Stomach (tissue), 9 donors: Measurements from ENCODE around the gene FGF22. TPM values are rescaled to one million over a fixed set of nuclear protein-coding genes. Genes with fewer than 3 reads are reported as not detected.

Experiments used
- DNase-seq, 2 donors: peaks; one replicate each; pipeline versions ENCODE4 v3.0.0 to v3.0.0-alpha.2; 2013 to 2019
- H3K27ac ChIP-seq, 5 donors: fragments of 200-600 bp in 4 of 5; sonication (generic) in 4 of 5; one replicate each; pipeline ENCODE4 v1.5.1; 2013 to 2019; ENCODE audit warnings: mild to moderate bottlenecking in 1 of 5, moderate library complexity in 1 of 5
- H3K27me3 ChIP-seq, 3 donors: fragments of 200-600 bp; sonication (generic); one replicate each; pipeline ENCODE4 v1.5.1; 2017 to 2019; ENCODE audit warnings: mixed run types in 1 of 3
- H3K36me3 ChIP-seq, 4 donors: fragments of 200-600 bp; sonication (generic); 1 replicate in 3 of 4; 2 replicates in 1 of 4; pipeline ENCODE4 v1.5.1; 2016 to 2019
- H3K4me1 ChIP-seq, 4 donors: fragments of 200-600 bp; sonication (generic); one replicate each; pipeline ENCODE4 v1.5.1; 2016 to 2019
- H3K4me3 ChIP-seq, 4 donors: fragments of 200-600 bp; sonication (generic) in 3 of 4; one replicate each; pipeline ENCODE4 v1.5.1; 2016 to 2019; ENCODE audit warnings: mild to moderate bottlenecking in 1 of 4
- H3K9me3 ChIP-seq, 4 donors: fragments of 200-600 bp; sonication (generic); one replicate each; pipeline ENCODE4 v1.5.1; 2016 to 2019
- EP300 ChIP-seq: sonication (generic); formaldehyde crosslinking; IDR thresholded peaks from one replicate; pipeline ENCODE4 v1.6.1; 2017; ENCODE audit warnings: antibody characterized with exemption
- POLR2A ChIP-seq, 4 donors: fragments of 450-650 bp; IDR thresholded peaks; one replicate each; pipeline ENCODE4 v1.6.1; 2016; ENCODE audit warnings: antibody characterized with exemption in 4 of 4, control low read depth in 2 of 4, mild to moderate bottlenecking in 1 of 4, moderate library complexity in 1 of 4
- POLR2AphosphoS5 ChIP-seq, 3 donors: sonication (generic); formaldehyde crosslinking; IDR thresholded peaks; one replicate each; pipeline ENCODE4 v1.6.1; 2016; ENCODE audit warnings: antibody characterized with exemption in 3 of 3
- WGBS, 5 donors: extraction: QIAGEN DNeasy Blood & Tissue Kit in 3 of 5; methylation state at CpG; one replicate each; pipeline versions ENCODE4 v1.1.5 to v1.1.7; 2013 to 2018; 5-methylcytosine and 5-hydroxymethylcytosine counted together
- intact Hi-C: fragments of 100-400 bp; cut with DNase I; formaldehyde crosslinking; loops from one replicate; pipeline ENCODE4 v1.15.1; 2023; ENCODE audit warnings: low total_unique reads
- polyA plus RNA-seq, 3 donors: library from polyadenylated mRNA; stranded (reverse); fragments of 200-250 nt; gene quantifications; one replicate each; pipeline ENCODE4 v1.2.3, GENCODE V29; 2013
- total RNA-seq, 5 donors: library from RNA; depleted of rRNA; stranded (reverse); fragments of >200 nt; gene quantifications; one replicate each; pipeline versions ENCODE4 v1.1.0 to v1.2.3, GENCODE V29; 2014 to 2016
- TF ChIP-seq, protein P1 (sequence below), 7 experiments: fragments of 450-650 bp in 4 of 7; fragments of 200-600 bp in 3 of 7; sonication (generic) in 3 of 7; IDR thresholded peaks; one replicate each; pipeline ENCODE4 v1.5.1; 2016 to 2019; ENCODE audit warnings: antibody characterized with exemption in 7 of 7, control low read depth in 2 of 7, mild to moderate bottlenecking in 1 of 7
- donor health status: healthy with polysubstance abuse.
- donor health status: Bipolar disorder and iron deficiency.
- donor health status: healthy.

FGF22 gene
- total and polyA plus RNA-seq, 8 donors = 0.37 to 0.76 (median 0.46) TPM; not detected in 4

- Histone ChIP-seq H3K4me1 (peaks cover 5 to 36% (median 19%) of the 10 kb centered on the region in 4 donors), H3K36me3 (peaks cover 60 to 97% (median 89%) of the 10 kb centered on the region in 4 donors)
Observed at GRCh38 chr19:652467-653389, 13.0 kb downstream of the FGF22 start.

GRCh38 chr19:653425-653824 lies 13.7 kb downstream of the FGF22 start:
- WGBS, 5 donors = 85 to 88% (median 86%) methylated on average over 15 to 17 of the region's 17 CpGs
- DNase-seq = no peak

More at GRCh38 chr19:652467-653389, 13.0 kb downstream of the FGF22 start:
- intact Hi-C loops = no loop called here
- WGBS, 5 donors = 91 to 98% (median 94%) methylated on average over 24 to 54 of the region's 54 CpGs
- DNase-seq = no peak
- no peaks in the 10 kb centered on the region for H3K27me3 ChIP-seq
- no peaks in the 10 kb centered on the region for H3K9me3 ChIP-seq
- H3K4me3 ChIP-seq = no peak overlapping the region
- H3K27ac ChIP-seq = no peak overlapping the region
- TF ChIP-seq POLR2AphosphoS5 (IDR thresholded peaks at IDR 0.05) = no peak
- no peak for TF ChIP-seq EP300
- TF ChIP-seq, protein P1, sequence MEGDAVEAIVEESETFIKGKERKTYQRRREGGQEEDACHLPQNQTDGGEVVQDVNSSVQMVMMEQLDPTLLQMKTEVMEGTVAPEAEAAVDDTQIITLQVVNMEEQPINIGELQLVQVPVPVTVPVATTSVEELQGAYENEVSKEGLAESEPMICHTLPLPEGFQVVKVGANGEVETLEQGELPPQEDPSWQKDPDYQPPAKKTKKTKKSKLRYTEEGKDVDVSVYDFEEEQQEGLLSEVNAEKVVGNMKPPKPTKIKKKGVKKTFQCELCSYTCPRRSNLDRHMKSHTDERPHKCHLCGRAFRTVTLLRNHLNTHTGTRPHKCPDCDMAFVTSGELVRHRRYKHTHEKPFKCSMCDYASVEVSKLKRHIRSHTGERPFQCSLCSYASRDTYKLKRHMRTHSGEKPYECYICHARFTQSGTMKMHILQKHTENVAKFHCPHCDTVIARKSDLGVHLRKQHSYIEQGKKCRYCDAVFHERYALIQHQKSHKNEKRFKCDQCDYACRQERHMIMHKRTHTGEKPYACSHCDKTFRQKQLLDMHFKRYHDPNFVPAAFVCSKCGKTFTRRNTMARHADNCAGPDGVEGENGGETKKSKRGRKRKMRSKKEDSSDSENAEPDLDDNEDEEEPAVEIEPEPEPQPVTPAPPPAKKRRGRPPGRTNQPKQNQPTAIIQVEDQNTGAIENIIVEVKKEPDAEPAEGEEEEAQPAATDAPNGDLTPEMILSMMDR (IDR thresholded peaks at IDR 0.05) = no peak
- TF ChIP-seq POLR2A (IDR thresholded peaks at IDR 0.05) = no peak

GRCh38 chr19:655691-656090 lies 16.0 kb downstream of the FGF22 start:
- WGBS, 5 donors = 73 to 83% (median 80%) methylated on average over 17 of the region's 17 CpGs
- no peak for DNase-seq

More at GRCh38 chr19:653425-653824, 13.7 kb downstream of the FGF22 start:
- Histone ChIP-seq H3K36me3 (peaks cover 53 to 97% (median 87%) of the 10 kb centered on the region in 4 donors), H3K27me3 (no peaks in the 10 kb centered on the region), H3K27ac (no peak overlapping the region), H3K9me3 (no peaks in the 10 kb centered on the region), H3K4me3 (no peak overlapping the region), H3K4me1 (peaks cover 10 to 43% (median 26%) of the 10 kb centered on the region in 4 donors)
- intact Hi-C loops = no loop called here
- TF ChIP-seq POLR2AphosphoS5 (IDR thresholded peaks at IDR 0.05) (no peak), EP300 (no peak)
- TF ChIP-seq, protein P1 (IDR thresholded peaks at IDR 0.05) = no peak

More at GRCh38 chr19:655691-656090, 16.0 kb downstream of the FGF22 start:
- TF ChIP-seq, protein P1 (IDR thresholded peaks at IDR 0.05) = no peak
- TF ChIP-seq EP300 = no peak
- no peak for TF ChIP-seq POLR2A (IDR thresholded peaks at IDR 0.05)
- TF ChIP-seq POLR2AphosphoS5 (IDR thresholded peaks at IDR 0.05) = no peak
- intact Hi-C loops = no loop called here
- H3K36me3 ChIP-seq = peaks cover 32 to 78% (median 70%) of the 10 kb centered on the region in 4 donors
- no peak overlapping the region for H3K4me3 ChIP-seq
- peaks cover 33 to 66% (median 48%) of the 10 kb centered on the region in 4 donors for H3K4me1 ChIP-seq
- no peaks in the 10 kb centered on the region for H3K9me3 ChIP-seq
- H3K27me3 ChIP-seq = no peaks in the 10 kb centered on the region
- no peak overlapping the region for H3K27ac ChIP-seq
